ENCODE measurements around the gene ZNF282. TPM values are rescaled to one million over a fixed set of nuclear protein-coding genes. Genes with fewer than 3 reads are reported as not detected.
A peak's percentile ranks its signal among the peaks of the same experiment; 100 is the strongest.

The ZNF282 gene
- total RNA-seq, 4 donors from 2014 or later = 18.3 to 40.8 (median 22.2) TPM

DNA sequence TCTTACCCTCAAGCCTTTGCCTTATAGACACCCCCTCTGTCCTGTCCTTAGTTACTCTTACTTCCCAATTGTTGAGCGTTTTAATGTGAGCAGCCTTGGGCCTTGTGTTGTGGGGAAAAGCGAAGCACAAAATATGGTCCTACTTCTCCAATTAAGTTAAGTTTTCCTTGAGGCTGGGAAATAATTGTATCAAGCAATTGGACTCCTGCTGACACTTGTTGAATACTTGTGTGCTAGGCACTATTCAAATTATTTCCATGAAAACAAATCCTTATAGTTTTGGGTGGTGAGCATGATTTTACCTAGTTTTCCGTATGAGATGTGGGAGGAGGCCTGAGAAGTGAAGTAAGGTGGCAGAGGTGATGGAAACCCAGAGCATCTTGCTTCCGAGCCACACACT lies 61.2 kb downstream of the ZNF282 start:
- Histone ChIP-seq H3K4me1 (peaks cover 0 to 6% (median 5%) of the 10 kb centered on the region in 4 donors), H3K36me3 (peaks cover 0 to 24% (median 6%) of the 10 kb centered on the region in 4 donors), H3K4me3 (no peak overlapping the region), H3K9me3 (no peaks in the 10 kb centered on the region), H3K27ac (no peak overlapping the region), H3K27me3 (no peaks in the 10 kb centered on the region)
- in situ Hi-C loops (cut with MboI; ENCODE audit: low pct_ligation_motif_present in 1 of 4, low pct_unique_long_range_greater_than_20kb in 1 of 4, low sequenced_read_pairs in 3 of 4) = no loop called here
- DNase-seq = no peak
- TF ChIP-seq EP300 (IDR thresholded peaks at IDR 0.05; ENCODE audit: low read depth) = no peak
- intact Hi-C loops (cut with DNase I; ENCODE audit: low total_unique reads) = no loop called here
- 86 to 94% methylated on average over 3 to 4 of the region's 4 CpGs for WGBS, 2 donors (ENCODE audit: low coverage in 1 of 2)

DNA sequence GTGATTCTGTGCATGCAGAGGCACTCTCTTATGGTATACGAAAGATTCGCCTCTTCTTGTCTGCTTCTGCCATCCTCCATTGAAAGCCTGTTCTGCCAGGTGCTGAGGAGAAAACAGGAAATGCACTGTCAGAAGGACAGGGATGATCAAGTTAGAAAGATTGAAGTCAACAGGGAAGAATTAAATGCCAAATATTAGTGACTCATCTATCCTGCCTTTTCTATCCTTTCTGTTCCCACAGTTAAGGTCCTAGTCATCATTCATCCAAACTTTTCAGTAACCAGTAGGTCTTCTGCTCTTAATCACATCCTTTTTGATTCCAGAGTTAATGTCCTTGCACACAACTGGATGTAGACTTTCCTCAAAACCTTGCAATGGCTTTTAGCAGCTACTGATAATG lies 61.8 kb downstream of the ZNF282 start:
- H3K4me1 ChIP-seq = peaks cover 0 to 7% (median 6%) of the 10 kb centered on the region in 4 donors
- no peaks in the 10 kb centered on the region for H3K9me3 ChIP-seq
- no peak for DNase-seq
- H3K36me3 ChIP-seq = peaks cover 0 to 21% (median 6%) of the 10 kb centered on the region in 4 donors
- no peak overlapping the region for H3K4me3 ChIP-seq
- 97% methylated on average over 2 of the region's 2 CpGs; no CpG with 5 or more reads in 1 of the 2 donors for WGBS, 2 donors (ENCODE audit: low coverage in 1 of 2)
- H3K27me3 ChIP-seq = no peaks in the 10 kb centered on the region
- no peak overlapping the region for H3K27ac ChIP-seq
- in situ Hi-C loops (cut with MboI; ENCODE audit: low pct_ligation_motif_present in 1 of 4, low pct_unique_long_range_greater_than_20kb in 1 of 4, low sequenced_read_pairs in 3 of 4) = no loop called here
- TF ChIP-seq EP300 (IDR thresholded peaks at IDR 0.05; ENCODE audit: low read depth) (no peak), POLR2A (IDR thresholded peaks at IDR 0.05) (no peak), POLR2AphosphoS5 (IDR thresholded peaks at IDR 0.05) (no peak)
- TF ChIP-seq, protein P1, sequence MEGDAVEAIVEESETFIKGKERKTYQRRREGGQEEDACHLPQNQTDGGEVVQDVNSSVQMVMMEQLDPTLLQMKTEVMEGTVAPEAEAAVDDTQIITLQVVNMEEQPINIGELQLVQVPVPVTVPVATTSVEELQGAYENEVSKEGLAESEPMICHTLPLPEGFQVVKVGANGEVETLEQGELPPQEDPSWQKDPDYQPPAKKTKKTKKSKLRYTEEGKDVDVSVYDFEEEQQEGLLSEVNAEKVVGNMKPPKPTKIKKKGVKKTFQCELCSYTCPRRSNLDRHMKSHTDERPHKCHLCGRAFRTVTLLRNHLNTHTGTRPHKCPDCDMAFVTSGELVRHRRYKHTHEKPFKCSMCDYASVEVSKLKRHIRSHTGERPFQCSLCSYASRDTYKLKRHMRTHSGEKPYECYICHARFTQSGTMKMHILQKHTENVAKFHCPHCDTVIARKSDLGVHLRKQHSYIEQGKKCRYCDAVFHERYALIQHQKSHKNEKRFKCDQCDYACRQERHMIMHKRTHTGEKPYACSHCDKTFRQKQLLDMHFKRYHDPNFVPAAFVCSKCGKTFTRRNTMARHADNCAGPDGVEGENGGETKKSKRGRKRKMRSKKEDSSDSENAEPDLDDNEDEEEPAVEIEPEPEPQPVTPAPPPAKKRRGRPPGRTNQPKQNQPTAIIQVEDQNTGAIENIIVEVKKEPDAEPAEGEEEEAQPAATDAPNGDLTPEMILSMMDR (IDR thresholded peaks at IDR 0.05) = no peak
- intact Hi-C loops (cut with DNase I; ENCODE audit: low total_unique reads) = no loop called here

DNA sequence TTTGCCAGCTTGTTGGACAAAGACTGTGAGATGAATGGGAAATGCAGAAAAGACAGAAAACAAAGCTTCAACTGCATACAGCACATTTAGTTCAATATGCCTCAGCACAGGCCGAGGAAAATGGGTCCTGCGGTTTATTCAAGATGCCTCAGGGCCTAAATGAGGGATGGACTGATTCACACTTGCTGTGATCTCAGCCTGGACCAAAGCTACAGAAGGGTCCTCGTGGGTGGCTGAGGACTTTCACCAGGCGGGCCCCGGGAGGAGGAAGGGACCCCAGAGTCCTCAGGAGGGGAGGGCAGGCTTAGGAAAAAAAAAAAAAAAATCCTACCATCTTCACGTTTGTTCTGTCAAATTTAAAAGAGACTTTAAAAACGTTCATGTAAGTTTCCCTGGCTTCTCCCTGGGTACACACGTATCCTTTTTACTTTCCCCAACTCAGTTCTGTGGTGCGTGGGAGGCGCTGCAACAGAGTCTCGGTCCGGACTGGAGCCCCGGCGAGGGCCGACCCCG lies 66.0 kb downstream of the ZNF282 start:
- DNase-seq = no peak
- H3K36me3 ChIP-seq = peaks cover 0 to 4% (median 2%) of the 10 kb centered on the region in 4 donors
- H3K4me1 ChIP-seq = peaks cover 6 to 22% (median 14%) of the 10 kb centered on the region in 4 donors
- 2 to 5% methylated on average over 7 to 16 of the region's 16 CpGs for WGBS, 2 donors (ENCODE audit: low coverage in 1 of 2)
- H3K9me3 ChIP-seq = no peaks in the 10 kb centered on the region
- no peaks in the 10 kb centered on the region for H3K27me3 ChIP-seq
- H3K4me3 ChIP-seq = peak overlapping the region; percentile 20 to 72 (median 54)
- in situ Hi-C loops (cut with MboI; ENCODE audit: low pct_ligation_motif_present in 1 of 4, low pct_unique_long_range_greater_than_20kb in 1 of 4, low sequenced_read_pairs in 3 of 4) (no loop called here), intact Hi-C loops (cut with DNase I; ENCODE audit: low total_unique reads) (no loop called here)
- TF ChIP-seq POLR2AphosphoS5 (IDR thresholded peaks at IDR 0.05) (no peak), EP300 (IDR thresholded peaks at IDR 0.05; ENCODE audit: low read depth) (no peak), POLR2A (IDR thresholded peaks at IDR 0.05) (no peak)
- TF ChIP-seq, protein P1 (IDR thresholded peaks at IDR 0.05) = no peak
- peak overlapping the region; percentile 87 to 92 (median 88) for H3K27ac ChIP-seq

DNA sequence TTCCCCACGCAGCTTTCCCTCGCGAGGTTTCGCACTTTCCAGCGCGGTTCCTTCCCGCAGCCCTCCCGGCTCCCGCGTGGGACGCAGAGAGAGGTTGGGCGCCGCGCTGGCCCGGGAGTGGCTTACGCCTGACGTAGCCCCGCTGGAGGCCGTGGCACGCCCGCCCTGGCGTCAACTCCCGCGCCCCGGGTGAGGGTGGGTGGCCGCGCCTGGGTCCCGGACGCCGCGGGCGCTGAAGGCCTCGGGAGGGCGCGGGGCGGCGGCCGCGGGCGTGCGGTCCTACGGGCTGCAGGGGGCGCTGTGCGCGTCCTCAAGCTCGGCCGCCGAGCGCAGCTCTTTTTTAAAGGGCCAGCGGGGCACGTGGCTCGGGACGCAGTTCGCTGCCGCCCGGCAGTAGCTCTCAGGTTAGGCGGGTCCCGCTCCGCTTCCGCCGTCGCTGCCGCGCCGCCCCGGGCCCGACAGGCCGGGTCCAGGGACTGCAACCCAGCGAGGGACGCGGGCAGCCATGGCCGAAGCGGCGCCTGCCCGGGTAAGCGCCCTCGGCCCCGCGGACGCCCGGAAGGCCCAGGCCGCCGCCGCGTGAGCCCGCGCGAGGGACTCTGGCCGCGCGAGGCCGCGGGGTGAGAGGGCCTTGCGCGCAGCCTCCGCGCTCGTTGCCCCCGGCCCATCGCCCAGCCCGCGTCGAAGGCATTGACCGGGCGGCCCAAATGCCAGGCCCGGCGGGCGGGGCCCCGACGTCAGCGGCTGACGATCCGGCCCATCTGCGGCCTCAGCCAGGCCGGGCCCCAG lies 66.7 kb downstream of the ZNF282 start, which contains the start of gene ZNF783:
TSS of gene ZNF783 (plus strand) at position 368 of the 789 bp plus-strand sequence. CDS start at position 506, 138 bp downstream.
- intact Hi-C loops (cut with DNase I; ENCODE audit: low total_unique reads) (no loop called here), in situ Hi-C loops (cut with MboI; ENCODE audit: low pct_ligation_motif_present in 1 of 4, low pct_unique_long_range_greater_than_20kb in 1 of 4, low sequenced_read_pairs in 3 of 4) (no loop called here)
- Histone ChIP-seq H3K4me3 (peak within 1 kb of the TSS; percentile 52 to 72 (median 58)), H3K27me3 (no peaks in the 10 kb centered on the region), H3K36me3 (peaks cover 0 to 10% (median 5%) of the 10 kb centered on the region in 4 donors), H3K4me1 (peaks cover 6 to 22% (median 14%) of the 10 kb centered on the region in 4 donors), H3K9me3 (no peaks in the 10 kb centered on the region), H3K27ac (peak within 1 kb of the TSS; percentile 87 to 92 (median 88))
- peak; percentile 90 for DNase-seq
- TF ChIP-seq POLR2A (IDR thresholded peaks at IDR 0.05) = peak; percentile 39
- TF ChIP-seq, protein P1 (IDR thresholded peaks at IDR 0.05) = peak; percentile 29 to 89 (median 75)
- TF ChIP-seq EP300 (IDR thresholded peaks at IDR 0.05; ENCODE audit: low read depth) = no peak
- TF ChIP-seq POLR2AphosphoS5 (IDR thresholded peaks at IDR 0.05) = peak in 2 of 3 donors; percentile 39 to 54
- 1% methylated on average over 74 of the region's 115 CpGs; no CpG with 5 or more reads in 1 of the 2 donors for WGBS, 2 donors (ENCODE audit: low coverage in 1 of 2)
